Stimulated activated naive CD8-positive, alpha-beta T cell treated with anti-CD3 and anti-CD28 coated beads, Interleukin-15, Interleukin-2, amounts not matched to agents 100 U/mL and 50 U/mL, for 24 hours (primary cell): ENCODE results near the gene MAFB.

Experiments
- ATAC-seq: fragments of 150-1000 bp; cut with Tn5 transposase; one replicate; pipeline ENCODE4 v1.10.0; 2021
- DNase-seq: peaks from one replicate; pipeline ENCODE4 v3.0.0; 2021

The MAFB gene

DNA sequence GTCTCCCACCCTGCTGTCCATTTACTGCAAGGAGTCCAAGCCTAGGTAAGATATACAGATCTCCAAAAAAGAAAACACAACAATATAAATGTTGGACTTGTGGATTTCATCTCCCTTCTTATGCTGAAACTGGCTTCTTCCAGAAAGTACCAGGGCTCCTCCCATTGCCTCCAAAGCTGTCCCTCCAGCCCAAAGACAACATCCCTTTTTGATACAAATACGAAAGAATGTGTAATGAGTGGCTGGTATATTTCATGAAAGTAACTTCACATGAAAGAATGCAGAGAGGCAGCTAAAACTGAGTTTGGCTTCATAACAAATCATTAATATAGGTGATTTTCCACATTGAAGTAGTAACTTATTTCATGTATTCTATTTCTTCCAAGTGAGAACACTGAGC, 7.9 kb downstream of the MAFB start:
- no peak for DNase-seq
- no peak for ATAC-seq

DNA sequence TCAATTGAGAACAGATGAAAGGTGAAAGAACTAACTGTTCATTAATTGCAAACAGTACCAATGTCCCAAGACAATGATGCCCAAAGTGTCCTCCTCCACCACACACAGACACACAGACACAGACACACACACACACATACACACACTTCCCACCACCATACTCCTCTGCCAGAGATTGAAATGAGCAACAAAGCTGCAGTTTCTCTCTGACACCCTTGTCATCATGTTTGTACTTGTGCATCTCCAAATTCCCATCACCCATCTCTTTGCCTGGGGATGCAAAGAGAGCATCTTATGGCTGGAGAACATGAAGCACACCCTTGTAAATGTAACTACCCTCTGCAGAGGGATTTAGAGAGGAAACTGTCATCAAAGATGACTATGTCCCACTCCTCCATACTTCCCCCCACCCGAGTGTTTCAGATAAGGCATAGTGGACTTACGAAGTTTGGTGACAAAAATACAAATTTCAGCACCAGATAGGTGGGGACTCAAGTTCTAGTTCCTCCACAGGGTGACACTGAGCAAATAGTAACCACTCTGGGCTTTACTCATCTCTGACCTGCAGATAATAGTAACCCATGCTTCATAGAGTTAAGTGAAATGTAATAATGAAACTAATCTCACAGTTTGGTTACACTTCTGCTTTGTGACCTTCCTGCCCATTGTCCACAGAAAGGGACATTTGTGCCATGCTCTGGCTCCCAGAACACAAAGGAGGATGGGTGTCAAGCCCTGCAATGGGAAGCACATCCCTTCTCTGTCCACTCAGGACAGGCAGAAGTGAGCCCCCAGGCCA, 8.7 kb downstream of the MAFB start:
- DNase-seq, result no peak
- no peak for ATAC-seq

- DNase-seq, result no peak
- ATAC-seq, result no peak
Measured at GRCh38 chr20:40679184-40679583, 9.9 kb downstream of the MAFB start.

- ATAC-seq (no peak), DNase-seq (no peak)
Measured at GRCh38 chr20:40678286-40678875, 10.7 kb downstream of the MAFB start.

- ATAC-seq (no peak), DNase-seq (no peak)
Measured at GRCh38 chr20:40677343-40677924, 11.6 kb downstream of the MAFB start.

DNA sequence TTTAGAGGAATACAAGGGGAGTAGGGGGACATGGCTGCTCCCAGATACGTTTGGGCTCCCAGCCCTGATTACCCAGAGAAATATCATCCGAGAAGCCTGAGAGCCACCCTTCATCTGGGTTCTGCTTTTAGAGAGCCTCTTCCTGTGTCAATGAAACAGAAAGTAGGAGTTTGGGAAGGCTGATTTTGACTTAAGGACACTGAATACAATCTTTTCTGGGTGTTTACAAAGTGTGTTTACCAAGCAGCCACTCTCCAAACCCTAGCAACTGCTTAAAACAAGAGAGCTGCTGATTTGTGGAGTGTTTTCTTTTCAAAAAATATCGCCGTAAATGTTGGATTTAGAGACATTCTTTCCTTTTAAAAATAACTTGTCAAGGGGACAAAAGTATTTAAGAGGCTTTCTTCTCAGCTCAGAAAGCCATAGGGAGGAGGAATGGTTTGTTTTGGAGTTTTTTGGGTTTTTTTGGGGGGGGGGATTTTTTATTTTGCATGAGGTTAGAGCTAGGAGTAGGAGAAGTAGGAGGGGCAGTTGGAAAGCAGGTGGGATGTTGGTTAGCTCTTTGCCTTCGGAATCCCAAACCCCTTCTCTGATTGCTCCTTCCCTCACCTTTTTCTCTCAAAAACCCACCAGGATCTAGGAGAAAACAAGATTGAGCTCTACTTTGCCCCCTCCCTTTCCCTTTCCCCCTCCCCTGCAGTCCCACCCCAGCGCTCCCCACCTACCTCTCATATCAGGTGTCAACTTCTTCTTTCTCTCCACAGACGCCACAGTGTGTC, 12.4 kb downstream of the MAFB start:
- DNase-seq (no peak), ATAC-seq (no peak)

- no peak for ATAC-seq
- no peak for DNase-seq
Measured at GRCh38 chr20:40675599-40676221, 13.3 kb downstream of the MAFB start.

DNA sequence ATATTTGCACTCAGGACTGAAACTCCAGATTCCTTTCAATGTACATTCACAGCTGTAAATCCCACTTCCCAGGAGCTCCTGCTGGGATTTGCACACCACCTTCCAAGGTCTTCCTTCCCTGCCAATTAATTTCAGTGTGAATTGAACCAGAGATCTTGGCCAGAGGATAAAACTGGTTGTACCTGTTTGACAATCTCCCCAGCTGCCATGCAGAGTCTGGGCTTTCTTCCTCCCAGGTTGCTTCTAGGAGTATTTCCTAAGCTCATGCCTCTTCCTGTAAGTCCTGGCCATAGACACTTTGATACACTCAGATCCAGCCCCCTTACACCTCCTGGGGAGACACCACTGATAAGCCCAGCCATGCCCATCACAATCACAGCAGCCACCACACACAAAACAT, 15.6 kb downstream of the MAFB start:
- DNase-seq (no peak), ATAC-seq (no peak)

GRCh38 chr20:40672095-40672494, 16.9 kb downstream of the MAFB start:
- ATAC-seq, result no peak

GRCh38 chr20:40670253-40670652, 18.8 kb downstream of the MAFB start:
- ATAC-seq (no peak), DNase-seq (no peak)

More at GRCh38 chr20:40672095-40672494, 16.9 kb downstream of the MAFB start:
- no peak for DNase-seq

- no peak for ATAC-seq
- no peak for DNase-seq
Measured at GRCh38 chr20:40669692-40670091, 19.3 kb downstream of the MAFB start.

GRCh38 chr20:40668449-40669228, 20.4 kb downstream of the MAFB start:
- ATAC-seq, result no peak
- DNase-seq, result no peak

GRCh38 chr20:40667503-40667902, 21.5 kb downstream of the MAFB start:
- ATAC-seq (no peak), DNase-seq (no peak)

GRCh38 chr20:40666336-40666735, 22.7 kb downstream of the MAFB start:
- ATAC-seq (no peak), DNase-seq (no peak)

DNA sequence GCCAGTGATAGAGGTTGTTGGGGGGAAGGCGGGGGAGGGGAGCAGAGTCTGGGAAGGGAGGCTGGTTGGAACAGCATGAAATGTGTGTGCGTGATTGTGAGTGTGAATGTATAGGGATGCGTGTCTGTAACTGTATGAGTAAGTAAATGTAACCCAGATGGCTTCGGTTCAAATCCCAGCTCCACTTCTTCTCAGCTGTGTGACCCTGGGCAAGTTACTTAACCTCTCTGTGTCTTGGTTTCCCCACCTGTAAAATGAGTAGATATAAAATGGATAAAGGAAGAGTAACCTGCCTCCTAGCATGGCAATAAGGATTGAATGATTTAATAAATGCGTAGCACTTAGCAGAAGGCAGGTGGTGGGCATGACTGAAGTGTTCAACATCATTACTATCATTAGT, 24.1 kb downstream of the MAFB start:
- ATAC-seq, result no peak
- DNase-seq, result no peak

DNA sequence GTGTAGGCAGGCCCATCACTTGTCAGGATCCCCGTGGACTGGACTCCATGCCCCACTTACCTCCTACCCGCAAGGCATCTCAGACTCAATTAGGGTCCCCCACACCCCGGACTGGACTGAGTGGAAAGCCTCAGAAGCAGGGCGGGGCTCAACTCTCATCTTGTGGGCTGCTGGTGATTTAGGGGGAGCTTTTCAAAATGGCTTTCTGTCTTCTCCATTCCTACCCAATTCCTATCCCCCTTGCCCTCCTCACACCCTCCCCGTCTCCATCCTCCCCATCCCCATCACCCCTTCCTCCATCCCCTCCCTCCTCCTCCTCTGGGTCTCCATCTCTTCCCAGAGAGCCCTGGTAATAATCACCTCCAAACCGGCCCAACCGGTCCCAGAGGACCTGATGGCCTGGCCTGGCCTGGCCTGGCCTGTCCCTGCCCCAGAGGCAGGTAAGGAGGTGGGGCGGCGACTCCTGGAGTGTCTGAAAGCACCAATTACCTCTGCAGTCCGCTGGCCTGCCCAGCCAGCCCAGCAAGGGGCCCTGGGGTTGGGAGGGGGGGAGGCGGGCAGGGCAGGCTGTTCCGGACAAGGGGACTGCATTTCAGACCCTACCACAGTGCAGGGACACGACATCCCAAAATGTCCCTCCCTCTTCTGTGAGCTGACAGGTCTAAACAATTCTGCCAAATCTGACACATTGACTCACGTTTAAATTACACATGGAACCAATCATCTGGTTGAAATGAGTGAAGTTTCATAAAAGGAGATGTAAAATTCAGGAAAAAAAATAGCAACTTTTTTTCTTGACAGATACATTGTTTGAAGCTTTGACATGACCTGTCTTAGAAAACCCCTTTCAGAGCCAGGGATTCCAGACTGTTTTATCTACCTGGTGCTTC, 24.8 kb downstream of the MAFB start:
- ATAC-seq (no peak), DNase-seq (no peak)

GRCh38 chr20:40663304-40663790, 25.7 kb downstream of the MAFB start:
- ATAC-seq (no peak), DNase-seq (no peak)

- no peak for ATAC-seq
- DNase-seq, result no peak
Measured at GRCh38 chr20:40659567-40659966, 29.5 kb downstream of the MAFB start.

GRCh38 chr20:40658509-40658908, 30.5 kb downstream of the MAFB start:
- no peak for DNase-seq
- ATAC-seq, result no peak

DNA sequence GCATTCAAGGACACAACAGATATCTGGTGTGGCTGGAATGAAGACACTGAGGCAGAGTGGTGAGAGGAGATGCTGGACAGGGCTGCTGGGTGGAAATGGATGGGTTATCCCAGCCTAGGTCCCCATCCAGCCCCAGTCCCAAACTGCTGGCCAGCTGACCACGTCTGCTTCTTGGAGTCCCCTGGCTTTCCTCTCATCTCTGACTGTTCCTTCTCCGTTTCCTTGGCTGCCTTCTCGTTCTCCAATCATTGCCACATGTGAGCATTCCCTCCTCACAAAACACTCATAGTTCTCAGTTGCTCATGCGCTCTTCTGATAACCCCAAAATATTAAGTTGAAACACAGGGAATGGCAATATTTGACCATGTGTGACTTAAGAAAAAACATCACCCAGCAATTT, 31.5 kb downstream of the MAFB start:
- DNase-seq (no peak), ATAC-seq (no peak)
